ENCODE results near the gene NXF2.
"Not testable (repeated sequence)": the region's sequence is repeated elsewhere in the genome, so short reads cannot be mapped to it uniquely, and the experiment has no call there.

NXF2 gene

DNA sequence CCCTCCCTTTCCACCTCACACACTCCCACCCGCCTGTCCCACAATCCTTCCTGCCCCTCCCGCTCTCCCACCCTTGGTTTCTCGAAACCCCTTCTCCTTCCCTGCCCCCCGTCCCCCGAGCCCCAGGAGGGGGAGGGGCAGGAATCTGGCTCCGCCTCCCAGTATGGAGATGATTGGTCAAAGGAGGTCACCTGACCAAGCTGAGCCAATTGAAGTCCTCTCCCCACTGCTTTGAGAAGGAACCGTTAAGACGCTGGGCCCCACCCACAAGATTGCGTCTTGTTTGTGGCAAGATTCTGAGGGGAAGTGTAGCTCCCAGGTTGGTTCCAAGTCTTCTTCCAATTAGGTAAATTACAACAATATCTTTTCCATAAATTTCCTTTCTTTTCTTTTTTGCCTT lies at the start of gene NXF2:
NXF2 (plus strand) TSS at position 275 of the 400 bp plus-strand sequence. CDS start 59,912 bp downstream, outside the sequence.
- DNase-seq, result not testable (repeated sequence)

DNA sequence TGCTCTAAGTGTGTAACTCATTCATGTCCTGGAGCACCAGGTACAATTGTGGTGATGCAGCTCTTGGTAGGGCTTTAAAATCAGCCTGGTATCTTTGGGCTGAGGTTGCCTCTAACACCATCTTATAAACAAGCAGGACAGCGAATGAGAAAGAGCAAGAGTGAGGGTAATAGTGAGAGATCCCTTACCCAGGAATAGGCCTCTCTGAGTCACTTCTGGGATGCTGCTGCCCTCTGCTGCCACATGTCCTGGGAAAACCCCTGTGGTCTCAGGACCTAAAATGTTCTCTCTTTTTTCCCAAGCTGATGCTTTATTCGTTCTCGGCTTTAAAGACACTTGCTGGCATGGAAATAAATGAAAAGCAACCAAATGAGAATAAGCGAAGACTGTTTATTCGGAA lies 39.0 kb upstream of the NXF2 start:
- DNase-seq, result not testable (repeated sequence)

DNA sequence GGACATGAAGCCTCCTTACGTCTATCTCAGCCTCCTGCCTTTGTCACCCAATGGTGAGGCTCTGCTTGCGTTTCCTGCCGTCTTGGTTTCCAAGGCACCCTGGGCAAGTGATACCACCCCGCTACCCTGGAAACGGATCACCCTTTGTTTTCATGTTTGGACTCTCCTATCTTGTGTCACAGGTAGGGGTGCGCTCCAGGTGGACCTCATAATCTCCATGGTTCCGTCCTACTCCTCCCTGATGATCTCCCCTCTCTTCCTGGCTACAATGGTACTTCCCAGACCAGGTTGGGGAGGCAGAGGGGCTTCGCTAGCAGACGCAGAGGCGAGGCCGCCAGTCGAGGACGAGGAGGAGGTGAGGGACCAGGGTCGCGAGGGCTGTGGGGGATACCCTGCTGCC lies 32.0 kb upstream of the NXF2 start, which contains the start of gene TCP11X1:
TCP11X1 (plus strand) TSS at position 316 of the 400 bp plus-strand sequence.
- DNase-seq, result not testable (repeated sequence)

DNA sequence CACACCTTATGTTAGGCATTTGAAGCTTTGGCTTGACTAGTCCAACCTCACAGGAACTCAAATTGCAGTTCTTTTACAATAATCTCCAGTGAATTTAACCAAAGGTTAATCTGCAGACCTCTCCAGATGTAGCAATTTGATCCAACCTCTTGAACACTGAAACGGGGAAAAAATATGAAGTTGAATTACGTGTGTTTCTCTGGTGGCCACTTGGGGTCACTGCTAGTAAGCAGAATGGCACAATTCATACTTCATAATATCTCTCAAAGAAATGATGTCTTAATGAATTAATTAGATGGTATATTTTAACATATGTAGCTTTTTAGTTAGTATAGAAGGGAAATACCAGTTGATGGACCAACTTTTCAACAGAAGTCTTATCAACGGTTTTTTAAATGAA lies 30.5 kb upstream of the NXF2 start:
- not testable (repeated sequence) for DNase-seq

DNA sequence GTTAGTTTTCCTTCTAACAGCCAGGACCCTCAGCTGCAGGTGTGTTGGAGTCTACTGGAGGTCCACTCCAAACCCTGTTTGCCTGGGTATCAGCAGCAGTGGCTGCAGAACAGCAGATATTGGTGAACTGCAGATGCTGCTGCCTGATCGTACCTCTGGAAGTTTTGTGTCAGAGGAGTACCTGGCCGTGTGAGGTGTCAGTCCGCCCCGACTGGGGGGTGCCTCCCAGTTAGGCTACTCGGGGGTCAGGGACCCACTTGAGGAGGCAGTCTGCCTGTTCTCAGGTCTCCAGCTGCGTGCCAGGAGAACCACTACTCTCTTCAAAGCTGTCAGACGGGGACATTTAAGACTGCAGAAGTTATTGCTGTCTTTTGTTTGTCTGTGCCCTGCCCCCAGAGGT lies 11.3 kb upstream of the NXF2 start:
- not testable (repeated sequence) for DNase-seq

DNA sequence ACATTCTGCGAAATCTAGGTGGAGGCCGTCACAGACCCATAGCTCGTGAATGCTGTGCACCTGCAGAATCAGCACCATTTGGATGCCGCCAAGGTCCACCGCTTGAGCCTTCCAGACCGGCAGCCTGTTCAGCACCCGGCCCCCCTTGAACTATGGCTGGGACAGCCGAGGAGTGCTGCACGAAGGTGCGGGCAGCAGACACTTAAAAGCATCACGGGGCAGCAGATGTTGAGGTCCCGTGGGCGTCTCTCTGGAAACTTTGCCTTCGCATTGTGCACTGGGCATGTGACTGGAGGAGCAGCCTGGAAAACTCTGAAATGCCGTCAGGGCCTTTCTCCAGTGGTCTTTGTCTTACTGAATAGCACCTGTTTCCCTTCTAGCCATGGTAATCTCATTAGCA lies 6.7 kb upstream of the NXF2 start:
- not testable (repeated sequence) for DNase-seq

GRCh38 chrX:102272231-102272630 lies 25.3 kb downstream of the NXF2 start:
- not testable (repeated sequence) for DNase-seq

DNA sequence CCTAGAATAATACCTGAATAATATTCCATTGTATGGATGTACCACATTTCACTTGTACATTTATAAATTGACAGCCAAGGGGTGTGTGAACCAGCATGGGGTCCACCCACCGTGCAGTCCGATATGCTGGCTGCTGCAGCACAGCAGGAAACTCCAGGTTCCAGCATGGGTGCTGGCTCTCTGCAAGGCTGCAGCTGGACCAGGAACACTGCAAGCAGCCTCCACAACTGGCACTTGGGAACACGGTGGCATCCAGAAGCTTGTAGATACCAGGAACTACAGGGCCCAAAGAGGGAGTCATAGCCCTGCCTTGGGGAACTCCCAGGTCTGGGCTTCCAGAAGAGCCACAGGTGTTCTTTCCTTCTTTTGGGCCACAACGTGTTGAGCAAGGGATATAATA lies 91.2 kb downstream of the NXF2 start:
- no peak for DNase-seq

DNA sequence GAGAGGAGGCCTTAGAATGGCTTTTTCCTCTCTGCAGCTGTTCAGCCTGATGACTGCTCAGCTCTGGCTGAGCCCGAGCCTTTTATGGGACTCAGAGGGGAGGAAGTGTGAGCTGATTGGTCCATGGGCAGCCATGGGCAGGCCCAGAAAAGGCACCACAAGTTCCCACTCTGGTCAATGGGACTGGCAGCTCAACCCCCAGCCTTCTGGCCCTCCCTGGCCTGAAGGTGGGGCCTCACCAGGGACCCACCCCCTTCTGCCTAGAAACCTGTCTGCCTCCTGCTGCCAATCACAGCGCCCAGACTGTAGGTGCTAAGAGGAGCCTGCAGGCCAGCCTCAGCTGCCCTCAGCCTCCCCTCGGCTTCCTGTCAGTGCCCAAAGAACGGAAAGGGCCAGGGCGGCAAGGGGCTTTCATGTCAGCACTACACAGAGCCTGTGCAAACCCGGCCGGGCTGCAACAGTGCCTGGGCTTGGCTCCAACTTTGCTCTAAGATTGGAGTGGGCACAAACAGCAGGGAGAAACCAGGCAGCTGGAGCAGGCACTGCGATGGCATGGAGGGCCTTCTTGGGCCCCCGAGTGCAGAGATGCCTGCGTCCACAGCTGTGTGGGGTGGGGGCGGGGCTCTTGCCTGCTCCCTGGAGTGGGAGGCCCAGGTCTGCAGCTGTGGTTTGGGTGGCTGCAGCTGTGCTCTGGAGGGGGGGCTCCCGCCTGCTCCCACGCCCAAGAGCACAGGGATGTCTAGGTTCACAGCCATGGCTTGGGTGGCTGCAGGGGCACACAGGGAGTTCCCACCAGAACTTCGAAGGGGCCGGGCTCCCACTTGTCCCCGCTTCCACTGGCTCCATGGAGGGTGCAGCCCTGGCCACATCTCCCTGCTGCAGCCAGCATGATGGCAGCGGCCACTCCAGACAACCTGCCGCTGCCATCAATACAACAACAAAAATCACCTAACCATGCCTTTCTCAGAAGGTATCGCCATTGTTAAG lies 92.6 kb downstream of the NXF2 start:
- DNase-seq, result no peak

DNA sequence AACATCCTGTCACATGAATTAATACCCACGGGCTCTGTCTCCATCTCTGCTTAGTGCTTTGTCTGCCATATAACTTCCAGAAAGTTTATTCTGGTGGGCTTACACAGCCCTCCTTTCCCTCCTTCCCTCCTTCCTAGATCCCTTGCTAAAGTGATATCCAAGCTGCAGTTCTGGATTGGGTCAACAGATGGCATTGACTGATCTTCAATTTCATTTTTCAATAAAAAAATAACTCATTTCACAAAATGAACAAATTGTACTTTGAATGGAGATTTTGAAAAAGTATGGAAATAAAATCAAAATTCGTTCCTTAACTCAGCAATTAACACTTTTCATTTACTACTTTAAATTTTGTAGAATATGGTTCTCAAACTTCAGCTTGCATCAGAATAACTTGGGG lies 94.9 kb downstream of the NXF2 start:
- DNase-seq, result no peak

DNA sequence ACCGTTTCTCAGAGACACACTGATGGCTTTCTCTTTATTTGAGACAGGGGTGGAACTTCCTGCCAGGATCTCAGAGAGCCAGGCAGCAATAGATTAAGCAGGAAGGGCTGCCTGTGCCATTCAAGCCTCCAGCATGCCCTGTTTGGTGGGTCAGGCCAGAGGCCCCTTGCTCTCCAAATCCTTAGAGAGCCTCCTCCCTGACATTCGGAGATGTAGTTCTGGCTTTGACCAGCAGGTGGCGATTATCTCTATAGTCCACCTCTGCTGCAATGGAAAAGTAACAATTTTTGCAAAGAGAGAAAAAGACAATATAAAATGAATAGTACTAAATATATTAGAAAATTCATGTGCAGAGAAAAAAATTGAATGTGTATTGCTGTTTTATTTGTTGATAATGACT lies 98.9 kb downstream of the NXF2 start:
- DNase-seq, result no peak

All from cerebellar nuclear complex (tissue), 1 donor.